Activated CD4-positive, alpha-beta T cell treated with anti-CD3 and anti-CD28 coated beads for 24 hours (primary cell): ENCODE measurements around the gene KCNB1.

Experiments used
- DNase-seq, 2 donors: peaks; one replicate each; pipeline ENCODE4 v3.0.0-alpha.2; 2020; ENCODE audit warnings: low read depth in 2 of 2

Gene KCNB1

DNA sequence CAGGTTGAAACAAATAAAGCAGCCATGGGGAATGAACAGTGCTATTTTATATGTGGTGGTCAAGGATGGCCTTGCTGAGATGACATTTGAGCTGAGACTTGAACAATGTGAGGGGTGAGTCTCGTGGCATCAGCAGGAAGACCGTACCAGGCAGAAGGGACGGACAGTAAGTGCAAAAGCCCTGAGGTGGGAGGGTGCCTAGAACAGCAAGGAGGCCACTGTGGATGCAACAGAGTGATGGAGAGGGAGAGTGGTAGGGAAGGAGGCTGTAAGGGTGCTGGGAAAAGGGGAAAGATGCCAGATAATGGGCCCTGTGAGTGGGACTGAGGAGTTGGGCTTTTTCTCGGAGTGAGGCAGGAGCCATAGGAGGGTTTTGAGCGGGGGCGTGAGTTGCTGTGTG is 11.5 kb downstream of the KCNB1 start:
- no peak for DNase-seq

DNA sequence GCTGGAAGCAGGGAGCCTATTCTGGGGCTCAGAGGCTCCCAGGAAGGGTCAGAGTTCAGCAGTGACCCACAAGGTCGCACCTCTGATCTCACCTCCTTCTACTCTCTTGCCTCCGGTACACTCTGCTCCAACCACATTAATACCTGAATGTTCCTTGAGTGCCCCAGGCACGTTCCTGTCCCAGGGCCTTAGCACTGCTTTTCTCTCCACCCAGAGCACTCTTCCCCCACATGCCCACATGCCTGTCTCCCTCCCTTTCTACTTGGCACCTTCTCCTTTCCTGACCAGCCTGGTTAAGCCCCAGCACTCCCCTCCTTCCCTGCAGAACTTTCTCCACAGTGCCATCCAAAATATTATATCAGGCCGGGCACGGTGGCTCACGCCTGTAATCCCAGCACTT is 13.4 kb downstream of the KCNB1 start:
- no peak for DNase-seq

DNA sequence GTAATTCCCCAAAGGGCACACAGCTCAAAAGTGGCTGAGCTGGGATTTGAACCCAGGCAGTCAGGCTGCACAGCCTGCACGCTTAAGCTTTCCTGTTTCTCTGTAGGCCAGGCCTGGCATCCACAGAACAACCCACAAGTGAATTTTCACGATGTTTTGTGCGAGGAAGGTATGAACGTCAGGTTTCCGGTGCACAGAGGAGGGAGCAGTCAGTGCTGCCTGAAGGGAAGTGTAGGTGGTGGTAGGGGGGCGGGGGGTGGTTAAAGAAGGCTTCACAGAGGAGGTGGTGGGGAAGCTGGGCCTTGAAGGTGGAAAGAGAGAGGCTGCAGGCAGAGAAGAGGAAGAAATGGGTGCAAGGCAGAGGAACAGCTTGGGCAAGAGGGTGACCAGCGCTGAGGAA is 14.1 kb downstream of the KCNB1 start:
- DNase-seq, result no peak

DNA sequence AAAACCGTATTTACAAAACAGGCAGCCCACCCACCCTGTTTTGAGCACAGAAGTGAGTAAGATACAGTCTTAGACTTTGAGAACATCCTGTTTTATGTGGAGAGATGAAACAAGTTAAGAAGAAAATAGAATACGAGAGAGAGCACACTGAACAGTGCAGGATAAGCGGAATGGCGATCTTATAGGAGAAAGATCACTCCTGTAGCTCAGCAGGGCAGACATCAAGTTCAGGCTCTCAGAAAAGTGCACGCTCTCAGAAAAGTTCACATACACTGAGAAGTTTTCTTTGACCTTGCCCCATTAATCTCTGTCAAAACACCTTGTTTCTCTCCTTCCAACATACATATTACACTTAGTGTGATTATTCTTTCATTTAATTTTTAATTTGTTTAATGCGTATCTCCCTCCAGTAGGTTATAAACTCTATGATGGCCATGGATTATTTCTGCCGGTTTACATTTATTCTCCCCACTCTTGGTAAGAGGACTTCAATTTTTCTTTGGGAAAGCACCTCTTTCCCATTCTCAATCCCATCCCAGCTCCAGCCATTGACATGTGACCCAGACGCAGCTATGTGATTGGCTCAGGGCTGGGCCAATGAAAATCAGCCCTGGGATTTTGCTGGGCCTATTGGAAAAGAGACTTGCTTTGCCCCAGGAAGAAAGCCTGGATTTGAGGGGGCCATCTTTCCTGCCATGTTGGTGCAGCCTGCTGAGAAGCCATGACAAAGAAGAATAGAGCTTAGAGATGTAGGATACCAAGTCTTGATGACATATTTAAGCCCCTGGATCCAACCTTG is 16.2 kb downstream of the KCNB1 start:
- no peak for DNase-seq

DNA sequence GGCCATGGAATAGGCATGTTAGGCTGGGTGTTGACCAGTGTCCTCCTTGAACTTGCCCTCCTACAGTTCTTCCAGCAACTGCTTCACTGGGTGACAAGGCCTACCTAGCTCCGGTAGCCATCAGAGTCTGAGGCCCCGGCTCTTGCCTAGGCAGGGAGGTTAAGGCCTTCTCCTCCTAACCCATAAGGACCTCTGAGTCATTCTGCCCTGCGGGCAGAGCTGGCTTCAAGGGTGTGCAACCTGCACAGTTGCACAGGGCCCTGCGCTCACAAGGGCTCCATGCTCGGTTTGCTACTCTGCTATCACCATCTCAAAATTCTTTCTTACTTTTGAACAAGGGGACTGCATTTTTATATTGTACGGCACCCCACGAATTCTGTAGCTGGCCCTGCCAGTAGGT is 17.9 kb downstream of the KCNB1 start:
- no peak for DNase-seq

DNA sequence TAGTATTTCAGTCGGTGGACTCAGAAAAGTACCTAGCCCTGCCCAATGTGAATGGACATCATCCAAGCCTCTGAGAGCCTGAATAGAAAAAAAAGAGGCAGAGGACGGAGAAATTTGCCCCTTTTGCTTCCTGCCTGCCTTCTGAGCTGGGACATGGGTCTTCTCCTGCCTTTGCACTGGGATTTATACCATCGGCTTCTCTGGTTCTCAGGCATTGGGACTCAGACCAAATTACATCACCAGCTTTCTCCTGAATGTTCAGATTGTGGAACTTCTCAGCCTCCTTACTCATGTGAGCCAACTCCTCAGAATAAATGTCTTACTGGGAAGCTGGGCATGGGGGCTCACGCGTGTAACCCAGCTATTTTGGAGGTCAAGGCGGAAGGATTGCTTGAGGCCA is 19.8 kb downstream of the KCNB1 start:
- DNase-seq, result no peak

DNA sequence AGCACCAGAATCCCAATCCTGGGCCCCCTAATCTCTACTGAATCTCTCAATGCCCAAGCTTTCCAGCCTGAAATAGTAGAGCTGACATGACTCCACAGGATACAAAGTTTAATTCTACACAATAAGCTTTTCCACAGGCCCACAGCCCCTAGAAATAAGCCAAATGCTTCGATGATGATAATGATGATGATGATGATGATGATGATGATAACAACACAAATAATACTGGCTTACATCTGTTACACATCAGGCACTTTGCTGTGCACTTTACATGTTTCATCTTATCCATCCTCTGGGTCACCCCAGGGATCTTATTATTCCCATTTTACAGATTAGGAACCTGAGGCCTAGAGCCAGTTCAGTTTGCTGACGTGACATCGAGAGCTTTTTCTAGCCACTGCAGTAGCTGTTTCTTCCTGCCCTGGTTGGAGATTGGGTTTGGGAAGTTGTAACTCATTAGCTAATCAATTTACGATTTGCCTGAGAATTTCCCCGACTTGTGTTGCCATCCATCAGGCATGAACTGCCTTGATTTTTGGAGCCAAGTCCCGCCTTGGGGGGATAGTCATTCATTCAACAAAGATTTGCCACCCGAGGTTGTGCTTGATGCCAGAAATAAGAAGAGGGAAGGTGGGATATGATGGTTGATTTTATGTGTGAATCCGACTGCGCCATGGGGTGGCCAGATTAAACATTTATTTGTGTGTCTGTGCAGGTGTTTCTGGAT is 20.4 kb downstream of the KCNB1 start:
- no peak for DNase-seq

DNA sequence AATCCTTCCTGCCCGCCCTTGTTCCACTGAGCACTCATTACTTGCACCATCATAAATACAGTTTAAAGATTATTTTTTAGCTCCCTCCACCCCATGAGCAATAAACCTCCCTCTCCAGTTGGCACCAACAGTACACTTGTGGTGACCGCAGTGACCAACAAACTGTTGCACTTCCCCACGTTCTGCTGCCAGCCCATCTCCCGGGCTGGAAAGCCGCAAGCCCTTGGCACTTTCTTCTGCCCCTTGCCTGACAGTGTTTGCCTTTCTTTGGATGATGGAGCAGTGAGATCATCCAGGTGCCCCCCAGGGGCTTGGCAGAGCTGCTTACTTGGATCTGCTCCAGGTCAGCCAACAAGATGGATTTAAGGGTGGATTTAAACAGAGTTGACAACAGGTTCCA is 21.6 kb downstream of the KCNB1 start:
- no peak for DNase-seq

DNA sequence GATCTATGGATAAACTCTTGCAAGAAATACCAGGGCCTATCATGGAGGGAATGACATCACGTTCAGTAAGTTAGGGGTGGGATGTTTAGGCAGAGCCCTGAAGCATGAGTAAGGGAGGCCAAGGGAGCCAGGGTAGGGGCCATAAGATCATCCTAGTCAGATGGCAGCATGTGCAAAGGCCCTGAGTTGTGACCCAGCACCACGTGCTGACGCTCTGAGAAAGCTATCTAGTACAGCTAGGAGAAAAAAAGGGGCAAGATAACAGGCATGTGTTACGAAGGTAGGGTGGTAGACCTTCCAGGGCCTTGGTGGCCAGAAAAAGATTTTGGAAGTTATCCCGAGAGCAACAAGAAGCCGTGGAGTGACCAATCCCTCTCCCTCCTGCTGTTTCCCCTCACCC is 22.3 kb downstream of the KCNB1 start:
- no peak for DNase-seq

DNA sequence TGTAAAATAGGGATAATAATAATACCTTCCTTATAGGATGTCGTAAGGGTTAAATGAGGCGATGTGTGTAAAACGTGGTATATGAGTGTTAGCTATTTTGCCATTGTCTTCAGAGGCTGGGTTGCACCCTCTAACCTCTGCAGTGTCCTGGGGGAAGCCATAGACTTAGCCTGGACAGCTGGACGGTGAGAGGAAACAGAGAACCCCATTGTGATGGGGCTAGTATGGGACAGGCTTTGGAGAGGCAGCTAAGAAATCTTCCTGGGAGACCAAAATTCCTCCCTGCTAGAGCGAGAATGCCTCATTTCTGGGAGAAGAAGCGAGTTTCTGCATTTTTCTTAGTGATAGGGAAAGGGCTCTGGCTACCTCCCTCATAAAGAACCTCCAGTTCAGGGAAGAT is 22.8 kb downstream of the KCNB1 start:
- no peak for DNase-seq

DNA sequence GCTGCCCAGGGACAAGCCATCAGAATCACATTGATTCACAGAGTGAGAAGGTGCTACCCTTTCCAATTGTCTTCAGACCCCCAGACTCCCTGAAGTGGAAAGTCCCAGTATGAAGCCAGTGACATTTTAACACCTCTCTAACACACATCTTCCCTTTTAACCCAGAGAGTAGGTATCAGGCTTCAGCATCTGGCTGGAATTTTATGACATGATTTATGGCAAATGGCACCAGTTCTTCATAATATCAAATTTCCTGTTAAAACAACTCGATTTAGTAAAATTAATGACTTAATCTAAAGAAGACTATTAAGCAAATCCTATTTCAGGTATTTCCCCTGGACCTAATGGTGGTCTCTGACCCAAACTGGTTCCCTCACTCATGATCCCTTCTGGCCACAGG is 25.0 kb downstream of the KCNB1 start:
- DNase-seq, result no peak

DNA sequence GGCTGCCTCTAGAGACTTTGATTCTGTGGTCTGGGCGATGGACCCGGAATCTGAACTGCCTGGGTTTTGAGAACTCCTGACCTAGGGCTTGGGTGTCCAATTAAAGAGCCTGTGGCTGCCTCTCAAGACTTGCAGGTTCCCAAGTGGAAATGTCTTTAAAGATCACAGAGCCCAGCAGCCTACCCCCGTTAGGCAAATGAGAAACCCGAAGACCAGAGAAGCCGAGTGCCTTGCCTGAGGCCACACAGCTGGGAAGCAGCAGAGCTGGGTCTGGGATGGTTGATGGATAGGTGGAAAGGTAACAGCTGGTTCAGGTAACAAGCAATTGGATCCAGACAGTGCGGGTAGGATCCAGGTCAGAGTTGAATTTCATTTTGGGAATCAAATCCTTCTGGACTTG is 25.8 kb downstream of the KCNB1 start:
- no peak for DNase-seq

DNA sequence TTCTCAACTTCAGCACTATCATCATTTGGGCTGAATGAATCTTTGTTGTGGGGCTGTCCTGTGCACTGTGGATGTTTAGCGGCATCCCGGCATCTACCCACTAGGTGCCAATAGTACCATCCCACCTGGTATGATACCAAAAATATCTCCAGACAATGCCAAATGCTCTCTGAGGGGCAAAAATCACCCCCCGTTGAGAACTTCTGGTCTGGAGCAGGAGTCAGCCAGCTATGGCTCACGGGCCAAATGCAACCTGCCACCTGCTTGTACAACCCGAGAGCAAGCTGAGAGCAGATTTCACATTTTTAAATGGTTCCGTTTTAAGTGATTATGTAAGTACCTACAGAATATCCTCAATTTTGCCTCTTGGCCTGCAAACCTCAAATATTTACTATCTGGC is 26.8 kb downstream of the KCNB1 start:
- DNase-seq, result no peak

DNA sequence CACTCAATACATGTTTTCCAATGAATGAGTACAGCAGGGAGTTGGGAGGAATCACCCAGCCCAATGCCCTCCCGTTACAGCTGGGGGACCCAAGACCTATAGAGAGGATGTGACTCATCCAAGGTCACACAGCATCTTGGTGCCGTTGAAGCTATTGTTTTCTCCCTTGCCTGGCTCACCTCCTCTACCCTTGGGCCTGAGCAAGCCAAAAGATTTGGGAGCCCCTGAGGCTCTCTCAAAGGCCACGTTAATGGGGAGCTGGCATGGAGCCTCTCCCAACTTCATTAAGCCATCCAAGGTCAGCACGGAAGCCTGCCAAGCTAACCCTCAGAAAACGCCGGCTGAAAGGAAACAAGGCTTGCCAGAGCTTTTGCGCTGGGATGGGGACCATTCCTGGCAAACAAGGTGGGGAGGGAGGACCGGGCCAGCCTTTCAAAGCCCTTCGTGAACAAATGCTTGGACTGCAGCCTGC is 30.4 kb downstream of the KCNB1 start:
- no peak for DNase-seq

DNA sequence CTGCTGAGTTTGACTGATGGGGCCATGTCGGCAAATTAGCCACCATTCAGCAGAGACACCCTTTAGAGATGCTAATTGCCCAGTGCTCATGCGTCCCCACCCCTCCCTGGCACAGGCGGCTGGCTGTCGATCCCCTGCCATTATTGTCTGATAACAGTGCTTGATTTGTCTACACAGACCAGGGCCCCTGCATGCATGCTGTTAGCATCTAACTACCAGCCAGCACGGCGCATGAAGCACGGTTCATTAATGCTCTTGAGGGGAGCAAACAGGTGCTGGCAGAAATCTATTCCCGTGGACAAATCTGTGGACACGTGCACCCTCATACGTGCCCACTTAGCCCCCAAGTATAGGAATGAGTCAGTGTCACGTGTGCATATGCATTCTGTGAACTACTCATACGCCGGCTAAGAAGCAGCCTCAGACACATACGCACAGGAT is 32.2 kb downstream of the KCNB1 start:
- no peak for DNase-seq

DNA sequence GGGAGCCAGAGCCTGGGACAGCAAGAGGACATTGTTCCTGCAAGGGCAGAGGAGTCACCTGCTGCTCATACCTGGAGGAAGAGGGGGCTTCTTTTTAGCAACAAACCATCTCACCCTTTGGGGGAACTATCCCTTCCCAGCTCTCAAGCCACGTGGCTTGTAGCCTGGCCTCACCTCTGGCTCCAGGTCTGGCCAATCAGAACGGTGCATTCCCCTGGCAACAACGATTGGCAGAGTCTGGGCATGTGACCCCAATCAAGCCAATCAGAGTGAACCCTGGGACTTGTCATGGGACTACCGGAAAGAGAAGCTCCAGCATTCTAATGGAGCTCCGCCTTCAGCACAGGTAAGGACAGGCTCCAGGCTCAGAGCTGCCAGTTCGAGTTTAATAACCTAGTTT is 33.6 kb downstream of the KCNB1 start:
- no peak for DNase-seq

DNA sequence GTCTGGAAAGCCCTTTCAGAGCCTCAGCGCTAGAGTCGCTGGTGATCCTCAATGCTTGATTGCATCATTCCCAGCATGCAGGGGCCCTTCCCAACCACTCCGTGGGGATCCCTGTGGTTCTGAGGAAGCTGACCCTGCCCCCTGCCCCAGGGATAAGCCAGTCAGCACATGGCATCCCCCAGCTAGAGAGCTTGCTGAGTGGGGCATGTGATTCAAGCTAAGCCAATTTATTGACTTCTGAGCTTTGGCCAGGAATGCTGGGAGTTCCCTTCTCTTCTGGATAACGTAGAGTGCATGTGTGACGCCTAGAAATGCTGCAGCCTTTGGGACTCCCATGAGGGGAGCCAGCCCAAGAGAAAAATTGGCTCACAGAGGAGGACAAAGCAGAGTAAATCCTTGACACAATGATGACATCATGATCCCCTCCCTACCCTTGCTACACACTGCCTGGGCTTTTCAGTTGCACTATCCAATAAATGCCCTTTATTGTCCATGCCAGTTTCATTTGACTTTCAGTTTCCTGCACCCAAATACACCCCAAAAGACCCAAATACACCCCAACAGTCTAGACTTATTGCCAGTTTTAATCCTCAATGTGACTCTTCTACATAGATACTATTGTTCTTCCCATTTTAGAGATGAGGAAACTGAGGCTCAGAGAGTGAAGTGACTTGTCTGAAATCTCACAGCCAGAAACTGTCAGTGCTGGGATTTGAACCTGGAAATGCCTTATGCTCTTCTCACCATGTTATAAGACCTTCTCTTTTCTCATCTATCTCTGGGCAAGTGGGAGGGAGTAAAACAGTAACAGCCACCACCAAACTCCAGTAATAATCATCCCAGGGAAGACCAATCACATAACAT is 34.3 kb downstream of the KCNB1 start:
- no peak for DNase-seq

DNA sequence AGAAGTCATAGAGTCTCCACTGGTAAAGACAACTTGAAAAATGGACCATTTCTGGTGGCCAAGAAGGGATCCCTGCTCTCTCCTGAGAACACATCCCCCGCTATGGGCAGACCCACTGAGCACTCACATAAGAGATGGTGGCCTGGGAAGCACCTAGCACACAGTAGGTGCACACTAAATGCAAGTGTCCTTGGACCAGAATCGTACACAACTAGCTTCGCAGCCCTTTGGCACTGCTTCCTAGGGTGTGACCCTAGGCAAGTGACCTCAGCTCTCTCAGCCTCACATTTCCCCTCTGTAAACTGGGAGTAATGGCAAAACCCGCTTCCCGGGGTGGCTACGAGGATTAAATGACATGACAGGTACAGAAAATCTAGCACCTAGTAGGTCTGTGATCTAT is 35.1 kb downstream of the KCNB1 start:
- no peak for DNase-seq

DNA sequence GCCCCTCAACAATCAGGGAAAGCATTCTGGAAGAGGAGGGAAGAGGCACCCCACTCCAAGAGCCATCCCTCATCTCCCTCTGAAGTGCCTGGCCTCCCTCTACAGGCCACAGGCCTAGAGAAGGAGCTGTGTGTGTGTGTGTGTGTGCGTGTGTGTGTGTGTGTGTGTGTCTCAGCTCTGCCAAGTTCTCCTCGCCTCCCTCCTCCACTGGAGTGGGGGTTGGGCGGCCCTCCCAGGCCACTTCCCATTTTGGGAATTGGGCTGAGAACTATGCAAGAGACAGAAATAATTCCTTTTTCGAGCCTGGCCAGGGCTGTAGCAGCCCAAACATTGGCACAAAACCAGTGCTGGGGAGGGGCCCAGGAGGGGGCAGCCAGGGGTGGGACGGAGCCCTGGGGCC is 35.7 kb downstream of the KCNB1 start:
- DNase-seq, result no peak

DNA sequence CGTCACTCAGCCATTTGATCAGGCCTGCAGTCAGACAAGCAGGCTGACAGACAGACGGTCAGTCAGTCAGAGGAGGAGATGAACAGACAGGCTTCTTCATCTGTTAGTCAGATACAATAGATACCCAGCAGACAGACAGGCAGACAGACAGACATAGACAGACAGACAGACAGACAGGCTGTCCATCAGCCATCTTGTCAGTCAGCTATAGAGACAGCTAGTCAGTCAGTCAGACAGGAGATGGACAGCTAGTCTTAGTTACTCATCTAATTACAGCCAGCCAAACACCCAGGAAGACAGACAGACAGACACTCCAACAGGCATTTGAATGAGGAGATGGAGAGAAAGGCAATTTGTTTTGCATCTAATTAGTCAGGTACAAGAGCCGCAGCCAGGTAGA is 36.4 kb downstream of the KCNB1 start:
- no peak for DNase-seq

DNA sequence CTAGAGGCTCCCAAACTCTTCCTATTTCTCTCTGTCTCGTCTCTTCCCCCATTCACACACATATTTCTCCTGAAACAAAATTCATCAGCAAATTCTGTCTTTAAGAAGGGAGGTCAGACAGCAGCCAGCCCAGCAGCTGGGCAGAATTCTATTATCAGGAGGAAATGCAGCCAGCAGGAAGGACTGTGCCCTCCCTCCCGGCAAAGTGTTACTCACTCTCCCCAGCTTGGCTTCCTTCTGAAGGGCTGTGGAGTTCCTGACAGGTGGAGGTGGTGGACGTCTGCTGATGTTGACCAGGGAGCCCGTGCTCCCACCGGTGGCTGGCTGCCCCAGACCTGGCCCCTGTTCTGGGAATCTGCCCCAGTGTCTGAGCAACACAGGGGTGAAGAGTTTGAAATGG is 37.3 kb downstream of the KCNB1 start:
- DNase-seq, result no peak

DNA sequence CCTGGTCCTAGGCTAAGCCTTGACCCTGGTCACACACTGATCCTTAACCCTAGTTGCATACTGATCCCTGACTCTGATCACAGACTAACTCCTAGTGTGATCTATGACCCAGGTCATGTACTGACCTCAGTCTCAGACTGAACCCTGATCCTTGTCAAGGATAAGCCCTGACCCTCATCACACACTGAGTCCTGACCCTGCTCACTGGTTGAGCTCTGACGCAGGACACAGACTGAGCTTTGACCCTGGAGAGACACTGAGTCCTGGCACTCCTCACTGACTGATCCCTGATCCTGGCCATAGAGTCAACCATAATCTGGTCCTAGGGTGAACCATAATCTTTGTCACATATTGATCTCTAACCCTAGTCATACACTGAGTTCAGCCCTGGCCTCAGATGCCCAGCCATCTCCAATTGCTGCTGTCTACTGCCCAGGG is 37.9 kb downstream of the KCNB1 start:
- no peak for DNase-seq
